K562 (cell line): ENCODE measurements around the gene APP. TPM values are rescaled to one million over a fixed set of nuclear protein-coding genes. Genes with fewer than 3 reads are reported as not detected.

ENCODE experiments used
- ATAC-seq: fragments of 200-7000 bp; cut with Tn5 transposase; 3 replicates; pipeline ENCODE4 v1.9.1; 2020; ENCODE audit warnings: moderate library complexity
- BruUV-seq: library from RNA; stranded (reverse); fragments of 400-500 nt; replicated peaks from 2 replicates; lab custom pipeline; 2021; lab: Mats Ljungman, UMichigan
- CTCF ChIA-PET: fragments of 300-600 bp; formaldehyde crosslinking; extraction: SDS; loops from one replicate; lab custom pipeline; 2021; ENCODE audit warnings: low intra/inter-chr PET ratio; lab: Yijun Ruan, JAX
- POLR2A ChIA-PET: fragments of 300-600, 350-650 bp; sonication (Branson Sonifier 250); formaldehyde crosslinking; extraction: SDS; loops from one replicate; lab custom pipeline; 2021; ENCODE audit warnings: antibody characterized with exemption, inconsistent platforms; lab: Yijun Ruan, JAX
- DNase-seq, 4 experiments: peaks; one replicate each; pipeline versions ENCODE4 v3.0.0 to v3.0.0-alpha.2; 2011 to 2018; ENCODE audit warnings: low spot score in 3 of 4, mixed read lengths in 3 of 4; ENCODE audit errors: extremely low read depth in 1 of 4
- FAIRE-seq: peaks from 2 replicates; lab custom pipeline; 2011; peaks lifted over from hg19 to GRCh38; lab: Jason Lieb, UNC
- H2AFZ ChIP-seq: 2 replicates; pipeline ENCODE4 v1.6.0; 2011; ENCODE audit warnings: low read depth, low read length, control low read depth, inconsistent platforms
- H3K27ac ChIP-seq: fragments of 200-600 bp; 3 replicates; pipeline ENCODE4 v1.8.0; 2011; ENCODE audit warnings: low read depth, mild to moderate bottlenecking, control low read depth, inconsistent platforms, low read length, moderate library complexity, mixed read lengths; ENCODE audit errors: extremely low read depth
- H3K27me3 ChIP-seq, 2 experiments: fragments of 300-600 bp in 1 of 2; 2 replicates in 1 of 2; 3 replicates in 1 of 2; pipeline versions ENCODE4 v1.6.0 to v1.8.0; 2011; ENCODE audit warnings: inconsistent platforms in 2 of 2, low read length in 2 of 2, mild to moderate bottlenecking in 1 of 2, mixed read lengths in 1 of 2, moderate library complexity in 1 of 2; ENCODE audit not compliant: control insufficient read depth in 2 of 2, insufficient read depth in 2 of 2
- H3K36me3 ChIP-seq: fragments of 300-600 bp; 3 replicates; pipeline ENCODE4 v1.8.0; 2011; ENCODE audit warnings: mild to moderate bottlenecking, low read length, inconsistent platforms; ENCODE audit not compliant: control insufficient read depth, insufficient read depth
- H3K4me1 ChIP-seq, 2 experiments: fragments of 200-600 bp in 1 of 2; replicated peaks in 1 of 2; 2 replicates in 1 of 2; 3 replicates in 1 of 2; pipeline versions ENCODE4 v1.5.1 to v1.8.0; 2011; ENCODE audit warnings: inconsistent platforms in 2 of 2, low read length in 2 of 2, mild to moderate bottlenecking in 1 of 2, mixed read lengths in 1 of 2, moderate library complexity in 1 of 2; ENCODE audit not compliant: control insufficient read depth in 2 of 2, insufficient read depth in 2 of 2
- H3K4me2 ChIP-seq: 2 replicates; pipeline ENCODE4 v1.6.1; 2011; ENCODE audit warnings: low read length, control low read depth, inconsistent platforms, mixed read lengths; ENCODE audit not compliant: insufficient read depth
- H3K4me3 ChIP-seq: fragments of 200-600 bp; sonication (generic), shearing (Covaris generic); 2 replicates; pipeline ENCODE4 v1.5.1; 2016; ENCODE audit warnings: control low read depth, inconsistent platforms
- H3K79me2 ChIP-seq: fragments of 200-600 bp; 3 replicates; pipeline ENCODE4 v1.8.0; 2011; ENCODE audit warnings: low read length, inconsistent platforms; ENCODE audit not compliant: control insufficient read depth, insufficient read depth
- H3K9ac ChIP-seq, 2 experiments: 2 replicates each; pipeline versions ENCODE4 v1.6.0 to v1.6.1; 2011; ENCODE audit warnings: low read depth in 2 of 2, low read length in 2 of 2, control low read depth in 1 of 2, inconsistent platforms in 1 of 2, mild to moderate bottlenecking in 1 of 2, mixed read lengths in 1 of 2; ENCODE audit not compliant: insufficient read depth in 1 of 2
- H3K9me1 ChIP-seq: one replicate; pipeline ENCODE4 v1.6.0; 2011; ENCODE audit warnings: inconsistent platforms, mild to moderate bottlenecking, low read length, moderate library complexity; ENCODE audit not compliant: control insufficient read depth, insufficient read depth
- H3K9me3 ChIP-seq: replicated peaks from 2 replicates; pipeline ENCODE4 v1.5.1; 2011; ENCODE audit warnings: low read depth, low read length, inconsistent platforms; ENCODE audit not compliant: control insufficient read depth, insufficient read depth
- H4K20me1 ChIP-seq: replicated peaks from 2 replicates; pipeline ENCODE4 v1.6.1; 2011; ENCODE audit warnings: low read length, inconsistent platforms, mixed read lengths; ENCODE audit not compliant: control insufficient read depth, insufficient read depth
- ATF4 ChIP-seq: fragments of 450-650 bp; formaldehyde crosslinking; IDR thresholded peaks from 2 replicates; pipeline ENCODE4 v1.4.0; 2022; ENCODE audit warnings: mild to moderate bottlenecking, moderate library complexity
- CBX5 ChIP-seq: IDR thresholded peaks from 2 replicates; pipeline ENCODE4 v1.6.1; 2014; ENCODE audit warnings: low read depth, borderline replicate concordance
- DEAF1 ChIP-seq: fragments of 450-650 bp; formaldehyde crosslinking; IDR thresholded peaks from 2 replicates; pipeline ENCODE4 v1.4.0; 2020; ENCODE audit warnings: mild to moderate bottlenecking, moderate library complexity
- GATAD2A ChIP-seq: fragments of 450-650 bp; IDR thresholded peaks from 2 replicates; pipeline ENCODE4 v1.6.1; 2017
- KLF13 ChIP-seq: fragments of 450-650 bp; IDR thresholded peaks from 2 replicates; pipeline ENCODE4 v1.6.1; 2016; ENCODE audit warnings: missing genetic modification characterization, low read depth, mild to moderate bottlenecking, missing compliant biosample characterization, moderate library complexity, borderline replicate concordance
- MAFG ChIP-seq: fragments of 450-650 bp; conservative IDR thresholded peaks from 2 replicates; pipeline ENCODE4 v1.6.1; 2016; ENCODE audit warnings: missing genetic modification characterization, missing compliant biosample characterization
- MIER1 ChIP-seq: fragments of 450-650 bp; IDR thresholded peaks from 2 replicates; pipeline ENCODE4 v1.6.1; 2016; ENCODE audit warnings: antibody characterized with exemption, mild to moderate bottlenecking, low read depth
- MTA2 ChIP-seq: fragments of 450-650 bp; IDR thresholded peaks from 2 replicates; pipeline ENCODE4 v1.6.1; 2016; ENCODE audit warnings: low read depth
- NFE2L1 ChIP-seq: fragments of 450-650 bp; IDR thresholded peaks from 2 replicates; pipeline ENCODE4 v1.6.1; 2016; ENCODE audit warnings: missing genetic modification characterization, low read depth, mild to moderate bottlenecking, missing compliant biosample characterization, moderate library complexity, borderline replicate concordance
- NFYB ChIP-seq: IDR thresholded peaks from 2 replicates; pipeline ENCODE4 v1.6.1; 2011; ENCODE audit warnings: mild to moderate bottlenecking, moderate library complexity; ENCODE audit not compliant: insufficient read length; ENCODE audit errors: extremely low read depth
- PYGO2 ChIP-seq: fragments of 450-650 bp; IDR thresholded peaks from 2 replicates; pipeline ENCODE4 v1.6.1; 2016; ENCODE audit warnings: mild to moderate bottlenecking, missing genetic modification characterization, moderate library complexity, missing compliant biosample characterization
- SP1 ChIP-seq: sonication (generic); formaldehyde crosslinking; IDR thresholded peaks from 2 replicates; pipeline ENCODE4 v1.8.1; 2022; ENCODE audit warnings: mild to moderate bottlenecking, missing genetic modification reagents
- SRSF9 ChIP-seq: fragments of 200-400 bp; formaldehyde crosslinking; IDR thresholded peaks from 2 replicates; pipeline ENCODE4 v1.6.1; 2017; ENCODE audit warnings: low read depth, low read length, borderline replicate concordance
- TFAP4 ChIP-seq: sonication (generic); formaldehyde crosslinking; IDR thresholded peaks from 2 replicates; pipeline ENCODE4 v1.8.0; 2022; ENCODE audit warnings: missing genetic modification reagents, mild to moderate bottlenecking, moderate library complexity, borderline replicate concordance
- ZKSCAN3 ChIP-seq: fragments of 250-450 bp; sonication (Bioruptor Pico); IDR thresholded peaks from 2 replicates; pipeline ENCODE4 v1.4.0; 2020
- ZNF324 ChIP-seq: fragments of 250-450 bp; sonication (Bioruptor Pico); IDR thresholded peaks from 2 replicates; pipeline ENCODE4 v1.4.0; 2020; ENCODE audit warnings: mild to moderate bottlenecking
- ZNF511 ChIP-seq: sonication (generic); formaldehyde crosslinking; IDR thresholded peaks from 2 replicates; pipeline ENCODE4 v1.8.0; 2022; ENCODE audit warnings: mild to moderate bottlenecking, missing genetic modification reagents
- ZNF77 ChIP-seq: fragments of 250-450 bp; sonication (Bioruptor Pico); IDR thresholded peaks from 2 replicates; pipeline ENCODE4 v1.5.0; 2020
- WGBS: fragments of 100-300 bp; shearing (Covaris generic); methylation state at CpG from one replicate; pipeline ENCODE4 v1.1.6; 2016; ENCODE audit warnings: low coverage, mixed read lengths; ENCODE audit not compliant: insufficient coverage; ENCODE audit errors: missing lambda C conversion rate; 5-methylcytosine and 5-hydroxymethylcytosine counted together
- in situ Hi-C: fragments of 300-500 bp; cut with MboI; formaldehyde crosslinking; loops from 4 replicates; pipeline ENCODE4 v1.15.0; 2018; ENCODE audit warnings: inconsistent platforms, mixed read lengths
- intact Hi-C: fragments of 100-400 bp; cut with micrococcal nuclease; formaldehyde crosslinking; loops from 2 replicates; pipeline ENCODE4 v1.14.2; 2022
- polyA plus RNA-seq, 8 experiments: library from polyadenylated mRNA; depleted of rRNA in 4 of 8; stranded (reverse) in 5 of 8; unstranded in 3 of 8; fragments of >200 nt; fragmentation: Nextera tagmentation in 2 of 8; fragmentation: Illumina TruSeq in 1 of 8; extraction: Ambion mirVana in 2 of 8; extraction: Trizol in 1 of 8; gene quantifications; 2 replicates each; pipeline versions ENCODE4 v1.2.1 to v1.2.3, GENCODE V29; 2011 to 2014; ENCODE audit warnings: inconsistent platforms in 1 of 8, missing spikeins in 1 of 8
- total RNA-seq, 7 experiments: library from RNA; depleted of rRNA in 6 of 7; stranded (reverse); fragments of >200 nt in 6 of 7; fragmentation: Illumina TruSeq in 2 of 7; extraction: Trizol in 2 of 7; gene quantifications; 2 replicates each; pipeline versions ENCODE4 v1.2.1 to v1.2.3, GENCODE V29; 2011 to 2021; ENCODE audit warnings: low replicate concordance in 1 of 7

APP gene
- total and polyA plus RNA-seq, 9 of the 15 experiments (the other 6 are each of a cell fraction or from before 2014, with no cell fraction given): 0.01 to 1.5 (median 0.16) TPM; not detected in 5

GRCh38 chr21:26106562-26106961, 64.0 kb downstream of the APP start (continued):
- TF ChIP-seq MIER1: no peak

GRCh38 chr21:26105819-26106218, 64.8 kb downstream of the APP start:
- Histone ChIP-seq H3K36me3 (no peaks in the 10 kb centered on the region), H3K9ac (no peak overlapping the region), H3K9me1 (no peaks in the 10 kb centered on the region), H4K20me1 (no peaks in the 10 kb centered on the region), H3K27ac (no peak overlapping the region), H3K4me3 (no peak overlapping the region), H3K79me2 (no peaks in the 10 kb centered on the region), H3K27me3 (no peaks in the 10 kb centered on the region), H3K4me1 (no peaks in the 10 kb centered on the region), H3K9me3 (no peaks in the 10 kb centered on the region), H2AFZ (no peak overlapping the region), H3K4me2 (no peak overlapping the region)
- TF ChIP-seq GATAD2A: no peak
- no peak for TF ChIP-seq CBX5
- TF ChIP-seq ZNF324: no peak
- no peak for TF ChIP-seq ZNF77
- TF ChIP-seq SRSF9: no peak
- no peak for TF ChIP-seq TFAP4 (CRISPR knock-in tag)
- no peak for TF ChIP-seq DEAF1 (CRISPR knock-in tag)
- no peak for TF ChIP-seq SP1
- TF ChIP-seq ZNF511 (CRISPR knock-in tag): no peak
- TF ChIP-seq NFYB: no peak
- no peak for TF ChIP-seq MTA2
- no peak for TF ChIP-seq KLF13 (tag)
- TF ChIP-seq ZKSCAN3 (CRISPR knock-in tag): no peak
- TF ChIP-seq ATF4 (CRISPR knock-in tag): no peak
- no peak for TF ChIP-seq PYGO2 (tag)
- TF ChIP-seq NFE2L1: no peak
- no peak for TF ChIP-seq MAFG
- no peak for DNase-seq
- ChIA-PET POLR2A (no interaction called here), CTCF (no interaction called here)
- intact Hi-C loops: no loop called here
- no peak for ATAC-seq
- in situ Hi-C loops: no loop called here
- FAIRE-seq: no peak
- WGBS: 1% methylated on average over 5 of the region's 5 CpGs
- BruUV-seq: no TSS peak
